Esophagus muscularis mucosa (tissue), 4 donors: ENCODE results near the gene SERPINA10.

Experiments
- CTCF ChIP-seq, 3 experiments: fragments of 200-600 bp in 2 of 3; fragments of 450-650 bp in 1 of 3; sonication (generic) in 2 of 3; IDR thresholded peaks; one replicate each; pipeline ENCODE4 v1.5.1; 2017 to 2019; ENCODE audit warnings: antibody characterized with exemption in 3 of 3, mild to moderate bottlenecking in 2 of 3, moderate library complexity in 1 of 3
- EP300 ChIP-seq: sonication (generic); formaldehyde crosslinking; IDR thresholded peaks from one replicate; pipeline ENCODE4 v1.6.1; 2017; ENCODE audit warnings: antibody characterized with exemption
- POLR2A ChIP-seq: fragments of 450-650 bp; IDR thresholded peaks from one replicate; pipeline ENCODE4 v1.6.1; 2017; ENCODE audit warnings: antibody characterized with exemption, moderate library complexity, mild to moderate bottlenecking, low read depth
- POLR2AphosphoS5 ChIP-seq, 2 donors: sonication (generic); formaldehyde crosslinking; IDR thresholded peaks; one replicate each; pipeline ENCODE4 v1.6.1; 2017; ENCODE audit warnings: antibody characterized with exemption in 2 of 2

- TF ChIP-seq EP300 = no peak
- no peak for TF ChIP-seq CTCF (IDR thresholded peaks at IDR 0.05)
- no peak for TF ChIP-seq POLR2A
- no peak for TF ChIP-seq POLR2AphosphoS5 (IDR thresholded peaks at IDR 0.05)
Measured at GRCh38 chr14:94278731-94279130, 14.3 kb downstream of the SERPINA10 start.
